HepG2 (cell line): ENCODE measurements around the gene PANK1. TPM values are rescaled to one million over a fixed set of nuclear protein-coding genes. Genes with fewer than 3 reads are reported as not detected.

ENCODE experiments used
- FOXK1 ChIP-seq: sonication (generic); formaldehyde crosslinking; IDR thresholded peaks from 2 replicates; pipeline ENCODE4 v1.4.0; 2020; ENCODE audit warnings: low read depth, missing genetic modification reagents, borderline replicate concordance
- HCFC1 ChIP-seq: fragments of 150-350 bp; IDR thresholded peaks from 2 replicates; pipeline ENCODE4 v1.6.1; 2014; ENCODE audit warnings: low read depth, low read length
- HNRNPH1 ChIP-seq: fragments of 200-400 bp; formaldehyde crosslinking; optimal IDR thresholded peaks from 2 replicates; pipeline ENCODE3; 2017; ENCODE audit warnings: mild to moderate bottlenecking, low read depth, low read length
- MTA3 ChIP-seq: sonication (generic); formaldehyde crosslinking; IDR thresholded peaks from 2 replicates; pipeline ENCODE4 v1.4.0; 2020; ENCODE audit warnings: missing genetic modification reagents
- SIX4 ChIP-seq: sonication (generic); formaldehyde crosslinking; IDR thresholded peaks from 2 replicates; pipeline ENCODE4 v1.4.0; 2020; ENCODE audit warnings: missing genetic modification reagents
- ZNF318 ChIP-seq: sonication (generic); formaldehyde crosslinking; IDR thresholded peaks from 2 replicates; pipeline ENCODE4 v1.4.0; 2020; ENCODE audit warnings: mild to moderate bottlenecking, missing genetic modification reagents
- ZNF577 ChIP-seq: sonication (generic); formaldehyde crosslinking; IDR thresholded peaks from 2 replicates; pipeline ENCODE4 v1.4.0; 2020; ENCODE audit warnings: mild to moderate bottlenecking, low read depth, missing genetic modification reagents, borderline replicate concordance
- polyA plus RNA-seq, 8 experiments: library from polyadenylated mRNA; depleted of rRNA in 3 of 8; stranded (reverse) in 7 of 8; unstranded in 1 of 8; fragments of >200 nt; fragmentation: Illumina TruSeq in 4 of 8; extraction: Trizol in 4 of 8; gene quantifications; 2 replicates each; pipeline versions ENCODE4 v1.2.1 to v1.2.3, GENCODE V29; 2011 to 2016; ENCODE audit warnings: low read depth in 4 of 8, missing spikeins in 1 of 8, mixed read lengths in 1 of 8; ENCODE audit not compliant: insufficient read depth in 1 of 8
- total RNA-seq, 5 experiments: library from RNA; depleted of rRNA; stranded (reverse); fragments of >200 nt; fragmentation: Illumina TruSeq; extraction: Trizol; gene quantifications; 2 replicates each; pipeline ENCODE4 v1.2.3, GENCODE V29; 2016; ENCODE audit warnings: low read depth in 1 of 5

The PANK1 gene
- total and polyA plus RNA-seq, 2 of the 13 experiments (the other 11 are each of a cell fraction or from before 2014, with no cell fraction given) = 18.2 to 33.3 TPM

DNA sequence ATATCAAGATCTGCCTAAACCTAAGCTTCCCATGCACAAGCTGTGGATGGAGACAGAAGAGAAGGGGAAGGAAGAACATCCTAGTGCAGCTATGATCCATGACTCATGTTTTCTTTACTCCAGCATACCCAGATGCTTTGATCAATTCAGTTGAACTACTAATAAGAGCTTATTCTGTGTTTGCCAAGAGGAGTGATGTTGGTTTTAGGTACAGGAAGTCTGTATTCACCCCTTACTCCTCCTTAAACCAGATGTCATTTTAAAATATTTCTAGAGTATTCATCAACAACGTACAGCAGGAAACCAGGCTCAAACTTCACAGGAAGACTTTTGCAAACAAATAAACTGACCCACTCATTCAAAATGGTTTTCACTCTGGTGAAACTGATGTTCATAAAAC, 29.2 kb downstream of the PANK1 start (continued):
- no peak for TF ChIP-seq ZNF318 (CRISPR knock-in tag)
- no peak for TF ChIP-seq ZNF577
- no peak for TF ChIP-seq FOXK1
- TF ChIP-seq HCFC1 = no peak
- TF ChIP-seq MTA3 (CRISPR knock-in tag) = no peak
- no peak for TF ChIP-seq HNRNPH1
- no peak for TF ChIP-seq SIX4 (CRISPR knock-in tag)
